Measurements from ENCODE around the gene EPN3. TPM values are rescaled to one million over a fixed set of nuclear protein-coding genes. Genes with fewer than 3 reads are reported as not detected.

EPN3 gene
- polyA plus RNA-seq, 1 donor from 2014 or later = not detected

- H3K9me2 ChIP-seq (ENCODE audit: insufficient read depth, low read length) = no peaks in the 10 kb centered on the region
- H3K36me3 ChIP-seq (ENCODE audit: insufficient read depth, low read length) = no peaks in the 10 kb centered on the region
- no peak overlapping the region for H2AFZ ChIP-seq (ENCODE audit: low read depth, low read length)
- no peaks in the 10 kb centered on the region for H4K20me1 ChIP-seq (ENCODE audit: insufficient read depth)
- no peaks in the 10 kb centered on the region for H3K27me3 ChIP-seq (ENCODE audit: insufficient read depth, low read depth, low read length)
- no peak overlapping the region for H3K4me3 ChIP-seq (ENCODE audit: low read length)
- no peak overlapping the region for H3K27ac ChIP-seq (ENCODE audit: low read length)
- no peak overlapping the region for H3K9ac ChIP-seq (ENCODE audit: low read length)
- no peaks in the 10 kb centered on the region for H3F3A ChIP-seq (ENCODE audit: insufficient read depth, low read length, poor library complexity, severe bottlenecking)
- H3K79me2 ChIP-seq (replicated peaks; ENCODE audit: insufficient read depth, low read length) = no peaks in the 10 kb centered on the region
- H3K4me2 ChIP-seq (ENCODE audit: low read length) = no peak overlapping the region
- TF ChIP-seq RAD21 (conservative IDR thresholded peaks at IDR 0.05) = no peak
- TF ChIP-seq TAF1 (IDR thresholded peaks at IDR 0.05; ENCODE audit: low read depth) = no peak
- TF ChIP-seq POLR2AphosphoS5 (IDR thresholded peaks at IDR 0.05) = no peak
- no peak for TF ChIP-seq EZH2 (IDR thresholded peaks at IDR 0.05; ENCODE audit: borderline replicate concordance, insufficient read depth, low read length, poor library complexity, severe bottlenecking)
- no peak for TF ChIP-seq MXI1 (conservative IDR thresholded peaks at IDR 0.05; ENCODE audit: poor library complexity, severe bottlenecking)
- no peak for TF ChIP-seq CTCF (IDR thresholded peaks at IDR 0.05; ENCODE audit: poor library complexity, severe bottlenecking)
- no peak for TF ChIP-seq SMC3 (conservative IDR thresholded peaks at IDR 0.05; ENCODE audit: poor library complexity)
- TF ChIP-seq EP300 (conservative IDR thresholded peaks at IDR 0.05; ENCODE audit: poor library complexity, severe bottlenecking) = no peak
- TF ChIP-seq REST (IDR thresholded peaks at IDR 0.05; ENCODE audit: borderline replicate concordance) = no peak
- no peaks in the 10 kb centered on the region for H3K9me3 ChIP-seq (ENCODE audit: low read length)
Observed at GRCh38 chr17:50498021-50498874, 34.3 kb upstream of the EPN3 start.

- TF ChIP-seq POLR2AphosphoS5 (IDR thresholded peaks at IDR 0.05) (no peak), REST (IDR thresholded peaks at IDR 0.05; ENCODE audit: borderline replicate concordance) (no peak), RAD21 (conservative IDR thresholded peaks at IDR 0.05) (no peak), EZH2 (IDR thresholded peaks at IDR 0.05; ENCODE audit: borderline replicate concordance, insufficient read depth, low read length, poor library complexity, severe bottlenecking) (no peak), SMC3 (conservative IDR thresholded peaks at IDR 0.05; ENCODE audit: poor library complexity) (no peak), MXI1 (conservative IDR thresholded peaks at IDR 0.05; ENCODE audit: poor library complexity, severe bottlenecking) (no peak), EP300 (conservative IDR thresholded peaks at IDR 0.05; ENCODE audit: poor library complexity, severe bottlenecking) (no peak), TAF1 (IDR thresholded peaks at IDR 0.05; ENCODE audit: low read depth) (no peak), CTCF (IDR thresholded peaks at IDR 0.05; ENCODE audit: poor library complexity, severe bottlenecking) (no peak)
- H3F3A ChIP-seq (ENCODE audit: insufficient read depth, low read length, poor library complexity, severe bottlenecking) = no peaks in the 10 kb centered on the region
Observed at GRCh38 chr17:50499270-50499669, 33.3 kb upstream of the EPN3 start.

More at GRCh38 chr17:50499270-50499669, 33.3 kb upstream of the EPN3 start:
- Histone ChIP-seq H4K20me1 (ENCODE audit: insufficient read depth) (no peaks in the 10 kb centered on the region), H3K79me2 (replicated peaks; ENCODE audit: insufficient read depth, low read length) (no peaks in the 10 kb centered on the region), H3K9me3 (ENCODE audit: low read length) (no peaks in the 10 kb centered on the region), H3K36me3 (ENCODE audit: insufficient read depth, low read length) (no peaks in the 10 kb centered on the region), H3K4me2 (ENCODE audit: low read length) (no peak overlapping the region), H3K4me3 (ENCODE audit: low read length) (no peak overlapping the region), H3K27me3 (ENCODE audit: insufficient read depth, low read depth, low read length) (no peaks in the 10 kb centered on the region), H2AFZ (ENCODE audit: low read depth, low read length) (no peak overlapping the region), H3K9me2 (ENCODE audit: insufficient read depth, low read length) (no peaks in the 10 kb centered on the region), H3K9ac (ENCODE audit: low read length) (no peak overlapping the region), H3K27ac (ENCODE audit: low read length) (no peak overlapping the region)
